ENCODE results near the gene NCKAP5. TPM values are rescaled to one million over a fixed set of nuclear protein-coding genes. Genes with fewer than 3 reads are reported as not detected.

Gene NCKAP5
- total RNA-seq, 1 experiment from 2014 or later, result not detected

GRCh38 chr2:133480707-133481429 is 87.4 kb downstream of the NCKAP5 start:
- Mint-ChIP-seq H3K4me3 (ENCODE audit: unreplicated experiment) (no peak overlapping the region), H3K4me1 (ENCODE audit: insufficient read depth, unreplicated experiment) (no peaks in the 10 kb centered on the region), H3K27ac (ENCODE audit: low read depth, unreplicated experiment) (no peak overlapping the region), H3K9me3 (ENCODE audit: unreplicated experiment) (no peaks in the 10 kb centered on the region), H3K27me3 (ENCODE audit: insufficient read depth, unreplicated experiment) (no peaks in the 10 kb centered on the region), H3K36me3 (ENCODE audit: insufficient read depth, unreplicated experiment) (no peaks in the 10 kb centered on the region)
- intact Hi-C loops (cut with micrococcal nuclease), result no loop called here
- TF ChIP-seq, protein P1, sequence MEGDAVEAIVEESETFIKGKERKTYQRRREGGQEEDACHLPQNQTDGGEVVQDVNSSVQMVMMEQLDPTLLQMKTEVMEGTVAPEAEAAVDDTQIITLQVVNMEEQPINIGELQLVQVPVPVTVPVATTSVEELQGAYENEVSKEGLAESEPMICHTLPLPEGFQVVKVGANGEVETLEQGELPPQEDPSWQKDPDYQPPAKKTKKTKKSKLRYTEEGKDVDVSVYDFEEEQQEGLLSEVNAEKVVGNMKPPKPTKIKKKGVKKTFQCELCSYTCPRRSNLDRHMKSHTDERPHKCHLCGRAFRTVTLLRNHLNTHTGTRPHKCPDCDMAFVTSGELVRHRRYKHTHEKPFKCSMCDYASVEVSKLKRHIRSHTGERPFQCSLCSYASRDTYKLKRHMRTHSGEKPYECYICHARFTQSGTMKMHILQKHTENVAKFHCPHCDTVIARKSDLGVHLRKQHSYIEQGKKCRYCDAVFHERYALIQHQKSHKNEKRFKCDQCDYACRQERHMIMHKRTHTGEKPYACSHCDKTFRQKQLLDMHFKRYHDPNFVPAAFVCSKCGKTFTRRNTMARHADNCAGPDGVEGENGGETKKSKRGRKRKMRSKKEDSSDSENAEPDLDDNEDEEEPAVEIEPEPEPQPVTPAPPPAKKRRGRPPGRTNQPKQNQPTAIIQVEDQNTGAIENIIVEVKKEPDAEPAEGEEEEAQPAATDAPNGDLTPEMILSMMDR (IDR thresholded peaks at IDR 0.05; ENCODE audit: unreplicated experiment), result no peak
- ChIA-PET POLR2A (no interaction called here), CTCF (interaction anchor here (0.6 to 0.7 kb wide), 2 partner anchors 11 to 307 kb away, joined by 3 to 4 read pairs; no protein-coding TSS in a partner anchor)
- BruUV-seq (replicated peaks), result no TSS peak
- DNase-seq (ENCODE audit: unreplicated experiment), result no peak

GRCh38 chr2:133477616-133477990 is 90.7 kb downstream of the NCKAP5 start:
- H3K36me3 Mint-ChIP-seq (ENCODE audit: insufficient read depth, unreplicated experiment), result no peaks in the 10 kb centered on the region
- no peaks in the 10 kb centered on the region for H3K27me3 Mint-ChIP-seq (ENCODE audit: insufficient read depth, unreplicated experiment)
- H3K4me1 Mint-ChIP-seq (ENCODE audit: insufficient read depth, unreplicated experiment), result no peaks in the 10 kb centered on the region
- intact Hi-C loops (cut with micrococcal nuclease), result no loop called here
- TF ChIP-seq, protein P1 (IDR thresholded peaks at IDR 0.05; ENCODE audit: unreplicated experiment), result no peak
- H3K4me3 Mint-ChIP-seq (ENCODE audit: unreplicated experiment), result no peak overlapping the region
- H3K9me3 Mint-ChIP-seq (ENCODE audit: unreplicated experiment), result no peaks in the 10 kb centered on the region
- DNase-seq (ENCODE audit: unreplicated experiment), result no peak
- H3K27ac Mint-ChIP-seq (ENCODE audit: low read depth, unreplicated experiment), result no peak overlapping the region
- BruUV-seq (replicated peaks), result no TSS peak
- POLR2A ChIA-PET, result no interaction called here
- CTCF ChIA-PET, result no interaction called here

- Mint-ChIP-seq H3K4me1 (ENCODE audit: insufficient read depth, unreplicated experiment) (no peaks in the 10 kb centered on the region), H3K9me3 (ENCODE audit: unreplicated experiment) (no peaks in the 10 kb centered on the region), H3K4me3 (ENCODE audit: unreplicated experiment) (no peak overlapping the region), H3K27me3 (ENCODE audit: insufficient read depth, unreplicated experiment) (no peaks in the 10 kb centered on the region), H3K27ac (ENCODE audit: low read depth, unreplicated experiment) (no peak overlapping the region), H3K36me3 (ENCODE audit: insufficient read depth, unreplicated experiment) (no peaks in the 10 kb centered on the region)
- DNase-seq (ENCODE audit: unreplicated experiment), result no peak
- intact Hi-C loops (cut with micrococcal nuclease), result no loop called here
- BruUV-seq (replicated peaks), result no TSS peak
- POLR2A ChIA-PET, result no interaction called here
- CTCF ChIA-PET, result interaction anchor here (0.5 to 0.6 kb wide), 3 partner anchors 215 to 1186 kb away, joined by 3 read pairs; no protein-coding TSS in a partner anchor
- TF ChIP-seq, protein P1 (IDR thresholded peaks at IDR 0.05; ENCODE audit: unreplicated experiment), result no peak
These were observed 91.2 kb downstream of the NCKAP5 start for GRCh38 chr2:133476931-133477615.

- Mint-ChIP-seq H3K27me3 (ENCODE audit: insufficient read depth, unreplicated experiment) (no peaks in the 10 kb centered on the region), H3K4me1 (ENCODE audit: insufficient read depth, unreplicated experiment) (no peaks in the 10 kb centered on the region), H3K9me3 (ENCODE audit: unreplicated experiment) (no peaks in the 10 kb centered on the region), H3K27ac (ENCODE audit: low read depth, unreplicated experiment) (no peak overlapping the region), H3K4me3 (ENCODE audit: unreplicated experiment) (no peak overlapping the region), H3K36me3 (ENCODE audit: insufficient read depth, unreplicated experiment) (no peaks in the 10 kb centered on the region)
- TF ChIP-seq, protein P1 (IDR thresholded peaks at IDR 0.05; ENCODE audit: unreplicated experiment), result no peak
- DNase-seq (ENCODE audit: unreplicated experiment), result no peak
- BruUV-seq (replicated peaks), result no TSS peak
- intact Hi-C loops (cut with micrococcal nuclease), result no loop called here
- ChIA-PET CTCF (interaction anchor here (0.5 to 0.6 kb wide), 3 partner anchors 214 to 1186 kb away, joined by 3 read pairs; no protein-coding TSS in a partner anchor), POLR2A (no interaction called here)
These were observed 92.0 kb downstream of the NCKAP5 start for GRCh38 chr2:133476286-133476685.

Measured in MCF 10A (cell line).